Measurements from ENCODE around the gene CYP39A1.

CYP39A1 gene

DNA sequence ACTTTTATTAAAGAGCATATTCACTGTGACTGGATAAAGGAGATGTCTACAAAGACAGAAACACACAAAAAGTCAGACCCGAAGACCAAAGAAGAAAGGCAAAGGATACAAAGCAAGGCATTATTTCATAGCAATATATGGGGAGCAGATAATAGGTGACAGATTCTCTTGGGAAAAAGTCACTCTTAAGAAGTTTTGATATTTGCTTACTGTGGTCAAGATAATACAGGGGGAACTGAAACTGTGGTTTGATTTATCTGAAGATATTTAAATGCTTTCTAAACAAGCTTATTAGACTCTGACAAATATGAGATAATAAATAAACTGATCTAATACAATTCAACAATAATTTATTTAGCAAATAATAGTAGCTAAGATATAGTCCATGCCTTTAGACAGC, 14.7 kb downstream of the CYP39A1 start:
- no peak for TF ChIP-seq CTCF (conservative IDR thresholded peaks at IDR 0.05; ENCODE audit: control insufficient read depth, insufficient read depth, low read depth, low read length)
- H3K4me3 ChIP-seq (ENCODE audit: control insufficient read depth, low read depth, low read length), result no peak overlapping the region
- DNase-seq (ENCODE audit: low read depth), result no peak

GRCh38 chr6:46637145-46637544, 15.5 kb downstream of the CYP39A1 start:
- peak; percentile 89 for DNase-seq (ENCODE audit: low read depth)
- no peak for TF ChIP-seq CTCF (conservative IDR thresholded peaks at IDR 0.05; ENCODE audit: control insufficient read depth, insufficient read depth, low read depth, low read length)
- H3K4me3 ChIP-seq (ENCODE audit: control insufficient read depth, low read depth, low read length), result no peak overlapping the region

GRCh38 chr6:46635462-46635861, 17.2 kb downstream of the CYP39A1 start:
- no peak for TF ChIP-seq CTCF (conservative IDR thresholded peaks at IDR 0.05; ENCODE audit: control insufficient read depth, insufficient read depth, low read depth, low read length)
- H3K4me3 ChIP-seq (ENCODE audit: control insufficient read depth, low read depth, low read length), result no peak overlapping the region
- DNase-seq (ENCODE audit: low read depth), result no peak

- TF ChIP-seq CTCF (conservative IDR thresholded peaks at IDR 0.05; ENCODE audit: control insufficient read depth, insufficient read depth, low read depth, low read length), result no peak
- no peak for DNase-seq (ENCODE audit: low read depth)
- no peak overlapping the region for H3K4me3 ChIP-seq (ENCODE audit: control insufficient read depth, low read depth, low read length)
These were observed 20.6 kb downstream of the CYP39A1 start for GRCh38 chr6:46632053-46632452.

- no peak for DNase-seq (ENCODE audit: low read depth)
- H3K4me3 ChIP-seq (ENCODE audit: control insufficient read depth, low read depth, low read length), result no peak overlapping the region
- no peak for TF ChIP-seq CTCF (conservative IDR thresholded peaks at IDR 0.05; ENCODE audit: control insufficient read depth, insufficient read depth, low read depth, low read length)
These were observed 22.9 kb downstream of the CYP39A1 start for GRCh38 chr6:46629691-46630090.

- no peak for TF ChIP-seq CTCF (conservative IDR thresholded peaks at IDR 0.05; ENCODE audit: control insufficient read depth, insufficient read depth, low read depth, low read length)
- DNase-seq (ENCODE audit: low read depth), result no peak
These were observed 23.6 kb downstream of the CYP39A1 start for GRCh38 chr6:46628976-46629375.

DNA sequence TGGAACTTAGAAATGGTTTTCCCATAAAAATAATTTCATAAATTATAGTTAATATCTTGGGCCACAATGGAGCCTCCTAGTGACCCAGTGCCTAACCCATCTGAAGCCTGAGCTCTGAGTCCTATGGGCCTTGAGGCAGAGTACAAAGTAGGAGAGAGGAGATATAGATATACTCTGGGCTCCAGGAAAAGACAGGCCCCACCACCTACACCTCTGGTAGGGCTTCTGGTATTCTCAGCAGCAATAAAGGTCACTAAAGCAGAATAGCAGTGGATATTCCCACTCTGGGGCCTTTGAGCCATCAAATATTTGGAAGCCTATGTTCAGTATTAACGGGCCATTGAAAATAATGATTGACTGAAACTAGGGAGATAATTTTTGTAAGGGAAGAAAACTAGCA, 24.1 kb downstream of the CYP39A1 start:
- no peak for TF ChIP-seq CTCF (conservative IDR thresholded peaks at IDR 0.05; ENCODE audit: control insufficient read depth, insufficient read depth, low read depth, low read length)
- H3K4me3 ChIP-seq (ENCODE audit: control insufficient read depth, low read depth, low read length), result no peak overlapping the region

More at GRCh38 chr6:46628976-46629375, 23.6 kb downstream of the CYP39A1 start:
- no peak overlapping the region for H3K4me3 ChIP-seq (ENCODE audit: control insufficient read depth, low read depth, low read length)

More for the DNA sequence above, 24.1 kb downstream of the CYP39A1 start:
- no peak for DNase-seq (ENCODE audit: low read depth)

Measured in fibroblast of mammary gland (primary cell).